OCI-LY1 (cell line): ENCODE data around the gene IL17RD.

Experiments used
- EZH2 ChIP-seq: fragments of 200-600 bp; sonication (generic), shearing (Covaris generic); IDR thresholded peaks from 2 replicates; pipeline ENCODE4 v1.8.0; 2017; ENCODE audit warnings: borderline replicate concordance, mixed run types, mild to moderate bottlenecking, antibody characterized with exemption, low read length, moderate library complexity, mixed read lengths
- TF ChIP-seq, protein P1 (sequence below): fragments of 200-600 bp; sonication (generic), shearing (Covaris generic); IDR thresholded peaks from 2 replicates; pipeline ENCODE4 v1.5.1; 2017; ENCODE audit warnings: mild to moderate bottlenecking, antibody characterized with exemption, low read length, moderate library complexity, mixed read lengths

DNA sequence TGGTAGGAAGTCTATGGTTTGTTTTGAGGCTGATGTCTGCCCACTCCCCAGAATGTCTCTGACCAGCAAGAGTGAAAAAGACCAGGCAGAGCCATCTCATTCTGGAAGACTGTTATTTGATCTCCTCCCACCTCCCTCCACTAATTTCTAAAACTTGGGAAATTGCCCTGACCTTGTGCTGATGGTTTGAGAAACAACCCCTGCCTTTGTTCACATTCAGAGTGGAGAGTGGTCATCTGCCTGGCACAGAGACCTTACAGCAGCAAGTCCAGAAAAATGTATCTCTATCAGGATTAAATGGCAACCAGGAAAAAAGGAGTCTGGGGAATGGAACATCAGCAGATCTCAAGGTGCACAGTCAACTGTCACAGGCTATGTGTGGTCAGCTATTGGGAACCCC lies 79.0 kb downstream of the IL17RD start:
- TF ChIP-seq, protein P1, sequence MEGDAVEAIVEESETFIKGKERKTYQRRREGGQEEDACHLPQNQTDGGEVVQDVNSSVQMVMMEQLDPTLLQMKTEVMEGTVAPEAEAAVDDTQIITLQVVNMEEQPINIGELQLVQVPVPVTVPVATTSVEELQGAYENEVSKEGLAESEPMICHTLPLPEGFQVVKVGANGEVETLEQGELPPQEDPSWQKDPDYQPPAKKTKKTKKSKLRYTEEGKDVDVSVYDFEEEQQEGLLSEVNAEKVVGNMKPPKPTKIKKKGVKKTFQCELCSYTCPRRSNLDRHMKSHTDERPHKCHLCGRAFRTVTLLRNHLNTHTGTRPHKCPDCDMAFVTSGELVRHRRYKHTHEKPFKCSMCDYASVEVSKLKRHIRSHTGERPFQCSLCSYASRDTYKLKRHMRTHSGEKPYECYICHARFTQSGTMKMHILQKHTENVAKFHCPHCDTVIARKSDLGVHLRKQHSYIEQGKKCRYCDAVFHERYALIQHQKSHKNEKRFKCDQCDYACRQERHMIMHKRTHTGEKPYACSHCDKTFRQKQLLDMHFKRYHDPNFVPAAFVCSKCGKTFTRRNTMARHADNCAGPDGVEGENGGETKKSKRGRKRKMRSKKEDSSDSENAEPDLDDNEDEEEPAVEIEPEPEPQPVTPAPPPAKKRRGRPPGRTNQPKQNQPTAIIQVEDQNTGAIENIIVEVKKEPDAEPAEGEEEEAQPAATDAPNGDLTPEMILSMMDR: no peak
- TF ChIP-seq EZH2: no peak
